Measurements from ENCODE around the gene CDIPT.
"Not testable (repeated sequence)": the region's sequence is repeated elsewhere in the genome, so short reads cannot be mapped to it uniquely, and the experiment has no call there.

The CDIPT gene

GRCh38 chr16:29858149-29858849 lies 4.7 kb downstream of the CDIPT start:
- no peak for DNase-seq

- DNase-seq, result no peak
Measured at GRCh38 chr16:29857133-29857760, 5.8 kb downstream of the CDIPT start.

GRCh38 chr16:29854520-29855100 lies 8.4 kb downstream of the CDIPT start:
- no peak for DNase-seq

- no peak for DNase-seq
Measured at GRCh38 chr16:29852654-29853053, 10.4 kb downstream of the CDIPT start.

GRCh38 chr16:29850998-29851397 lies 12.0 kb downstream of the CDIPT start:
- no peak for DNase-seq

GRCh38 chr16:29849505-29849904 lies 13.5 kb downstream of the CDIPT start:
- no peak for DNase-seq

GRCh38 chr16:29848420-29849297 lies 14.4 kb downstream of the CDIPT start:
- peak in 1 of 2 donors; percentile 57 for DNase-seq

GRCh38 chr16:29845656-29846055 lies 17.4 kb downstream of the CDIPT start:
- DNase-seq, result no peak

- no peak for DNase-seq
Measured at GRCh38 chr16:29844575-29845331, 18.3 kb downstream of the CDIPT start.

- DNase-seq, result no peak
Measured at GRCh38 chr16:29843931-29844330, 19.1 kb downstream of the CDIPT start.

- no peak for DNase-seq
Measured at GRCh38 chr16:29842732-29843346, 20.2 kb downstream of the CDIPT start.

- no peak for DNase-seq
Measured at GRCh38 chr16:29841631-29842030, 21.4 kb downstream of the CDIPT start.

- DNase-seq, result no peak
Measured at GRCh38 chr16:29840240-29840639, 22.8 kb downstream of the CDIPT start.

- DNase-seq, result no peak
Measured at GRCh38 chr16:29839822-29840221, 23.2 kb downstream of the CDIPT start.

- no peak for DNase-seq
Measured at GRCh38 chr16:29837841-29838240, 25.2 kb downstream of the CDIPT start.

GRCh38 chr16:29836623-29837022 lies 26.4 kb downstream of the CDIPT start:
- DNase-seq, result no peak

GRCh38 chr16:29835926-29836325 lies 27.1 kb downstream of the CDIPT start:
- no peak for DNase-seq

- no peak for DNase-seq
Measured at GRCh38 chr16:29834079-29834478, 28.9 kb downstream of the CDIPT start.

- DNase-seq, result not testable (repeated sequence)
Measured at GRCh38 chr16:29833219-29833618, 29.8 kb downstream of the CDIPT start.

- DNase-seq, result no peak
Measured at GRCh38 chr16:29831490-29831889, 31.5 kb downstream of the CDIPT start.

- DNase-seq, result no peak
Measured at GRCh38 chr16:29830774-29831173, 32.3 kb downstream of the CDIPT start.

- no peak for DNase-seq
Measured at GRCh38 chr16:29826342-29826695, 36.7 kb downstream of the CDIPT start.

All from hippocampal formation (tissue), 2 donors.